Fibroblast of mammary gland (primary cell): Measurements from ENCODE around the gene CEP68.

Source experiments
- DNase-seq: peaks from one replicate; pipeline ENCODE4 v3.0.0-alpha.2; 2010; ENCODE audit warnings: low read depth
- H3K4me3 ChIP-seq: 2 replicates; pipeline ENCODE4 v1.5.1; 2011; ENCODE audit warnings: low read depth, mild to moderate bottlenecking, low read length, moderate library complexity; ENCODE audit not compliant: control insufficient read depth
- CTCF ChIP-seq: conservative IDR thresholded peaks from 2 replicates; pipeline ENCODE4 v1.5.1; 2011; ENCODE audit warnings: low read depth, low read length, inconsistent platforms; ENCODE audit not compliant: control insufficient read depth, insufficient read depth

CEP68 gene

DNA sequence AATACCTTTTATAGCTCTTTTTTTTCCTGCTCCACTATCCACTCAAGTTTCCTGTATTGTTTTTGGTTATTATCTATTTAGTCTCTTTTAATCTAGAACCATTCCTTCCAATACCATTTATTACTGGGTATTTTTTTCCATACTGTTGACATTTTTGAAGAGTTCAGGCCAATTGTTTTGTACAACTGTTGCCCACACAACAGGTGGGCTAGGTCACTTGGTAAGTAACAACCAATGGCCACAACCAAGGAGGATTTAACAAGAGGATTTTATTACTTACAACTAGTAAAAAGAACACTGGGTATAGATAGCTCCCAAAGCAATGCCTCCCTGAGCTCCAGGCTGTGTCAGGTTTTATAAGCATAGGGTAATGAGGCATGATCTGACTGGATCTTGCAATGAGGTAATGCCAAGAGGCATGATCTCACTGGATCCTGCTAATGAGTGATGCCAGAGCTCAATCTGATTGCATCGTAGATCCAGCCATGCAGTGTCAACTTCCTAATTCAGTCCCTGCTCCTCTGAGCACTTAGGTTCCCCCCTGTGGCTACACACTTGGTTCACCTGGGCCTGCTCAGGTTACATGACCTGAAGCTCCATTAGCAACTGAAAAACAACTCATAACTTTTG, 7.1 kb upstream of the CEP68 start:
- no peak overlapping the region for H3K4me3 ChIP-seq
- no peak for TF ChIP-seq CTCF
- DNase-seq, result no peak

DNA sequence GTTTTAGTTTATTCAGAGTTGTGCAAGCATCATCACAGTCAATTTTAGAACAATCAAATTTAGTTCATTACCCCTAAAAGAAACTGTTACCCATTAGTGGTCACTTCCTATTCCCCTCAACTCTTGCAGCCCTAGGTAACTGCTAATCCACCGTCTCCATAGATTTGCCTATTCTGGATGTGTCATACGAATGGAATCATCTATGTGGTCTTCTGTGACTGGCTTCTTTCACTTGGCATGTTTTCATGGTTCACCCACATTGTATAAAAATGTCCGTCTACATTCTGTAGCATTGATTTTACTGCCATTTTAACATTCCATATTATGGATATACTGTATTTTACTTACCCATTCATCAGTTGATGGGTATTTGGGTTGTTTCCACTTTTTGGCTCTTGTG, 5.3 kb upstream of the CEP68 start:
- DNase-seq, result no peak
- no peak overlapping the region for H3K4me3 ChIP-seq
- TF ChIP-seq CTCF, result no peak

DNA sequence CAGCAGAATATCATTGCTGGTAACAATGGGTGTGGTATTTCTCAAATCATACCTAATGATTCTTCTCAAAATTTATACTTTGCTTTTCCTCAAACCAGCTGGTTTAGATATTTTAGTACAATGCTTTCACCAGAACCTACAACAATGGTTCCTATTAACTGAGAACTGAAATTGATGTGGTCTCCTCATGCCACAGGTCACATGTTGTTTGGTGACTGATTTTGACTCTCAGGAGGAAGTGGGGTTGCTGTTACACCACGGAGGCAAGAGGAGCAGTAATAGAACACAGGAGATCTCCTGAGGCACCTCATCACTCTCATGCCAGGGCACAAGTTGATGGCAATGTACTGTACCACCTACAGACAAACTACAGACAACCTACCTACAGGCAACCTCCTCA, 3.0 kb upstream of the CEP68 start:
- no peak for TF ChIP-seq CTCF
- no peak for DNase-seq
- H3K4me3 ChIP-seq, result no peak overlapping the region

GRCh38 chr2:65054749-65055421, 1.3 kb upstream of the CEP68 start:
- no peak for DNase-seq
- H3K4me3 ChIP-seq, result no peak overlapping the region
- no peak for TF ChIP-seq CTCF

GRCh38 chr2:65055422-65056214, 598 bp upstream of the CEP68 start:
- peak overlapping the region; percentile 76 for H3K4me3 ChIP-seq
- TF ChIP-seq CTCF, result no peak
- DNase-seq, result no peak

GRCh38 chr2:65057054-65057375, 799 bp downstream of the CEP68 start:
- TF ChIP-seq CTCF, result no peak
- H3K4me3 ChIP-seq, result peak overlapping the region; percentile 76
- DNase-seq, result no peak
